GM23338 (cell line): Measurements from ENCODE around the gene PGLYRP4. TPM values are rescaled to one million over a fixed set of nuclear protein-coding genes. Genes with fewer than 3 reads are reported as not detected.

Experiments
- ATAC-seq: fragments of 200-7000 bp; cut with Tn5 transposase; 3 replicates; pipeline ENCODE4 v1.9.1; 2020
- DNase-seq: peaks from one replicate; pipeline ENCODE4 v3.0.0-alpha.2; 2015; ENCODE audit warnings: low spot score
- H2AFZ ChIP-seq: fragments of 200-600 bp; sonication (generic); 2 replicates; pipeline ENCODE4 v1.8.0; 2016; ENCODE audit warnings: antibody characterized with exemption, mild to moderate bottlenecking, moderate library complexity
- H3F3A ChIP-seq: fragments of 200-600 bp; sonication (generic); replicated peaks from 2 replicates; pipeline ENCODE4 v1.8.0; 2017; ENCODE audit warnings: antibody characterized with exemption, mixed run types, low read depth
- H3K27ac ChIP-seq: fragments of 200-600 bp; sonication (generic); 2 replicates; pipeline ENCODE4 v1.6.1; 2016; ENCODE audit warnings: low read depth
- H3K27me3 ChIP-seq: fragments of 200-600 bp; sonication (generic); 2 replicates; pipeline ENCODE4 v1.8.0; 2016; ENCODE audit warnings: mild to moderate bottlenecking, mixed run types, moderate library complexity; ENCODE audit not compliant: insufficient read depth
- H3K36me3 ChIP-seq: fragments of 200-600 bp; sonication (generic); 2 replicates; pipeline ENCODE4 v1.8.0; 2016; ENCODE audit warnings: mild to moderate bottlenecking; ENCODE audit not compliant: insufficient read depth
- H3K4me1 ChIP-seq: fragments of 200-600 bp; sonication (generic); 2 replicates; pipeline ENCODE4 v1.8.0; 2016; ENCODE audit warnings: mild to moderate bottlenecking, moderate library complexity; ENCODE audit not compliant: insufficient read depth
- H3K4me2 ChIP-seq: fragments of 200-600 bp; sonication (generic); 2 replicates; pipeline ENCODE4 v1.7.1; 2017; ENCODE audit warnings: mixed run types
- H3K4me3 ChIP-seq: fragments of 200-600 bp; sonication (generic); 2 replicates; pipeline ENCODE4 v1.6.1; 2016; ENCODE audit warnings: mixed run types
- H3K79me2 ChIP-seq: fragments of 200-600 bp; sonication (generic); replicated peaks from 2 replicates; pipeline ENCODE4 v1.8.0; 2017; ENCODE audit warnings: mild to moderate bottlenecking; ENCODE audit not compliant: insufficient read depth
- H3K9me2 ChIP-seq: fragments of 200-600 bp; sonication (generic); 2 replicates; pipeline ENCODE4 v1.8.0; 2017; ENCODE audit not compliant: insufficient read depth
- H4K20me1 ChIP-seq: fragments of 200-600 bp; sonication (generic); replicated peaks from 2 replicates; pipeline ENCODE4 v1.8.0; 2017; ENCODE audit warnings: mild to moderate bottlenecking; ENCODE audit not compliant: insufficient read depth
- H3K27ac Mint-ChIP-seq: 2 replicates; pipeline ENCODE4 v1.8.0; 2020; ENCODE audit warnings: inconsistent platforms, mild to moderate bottlenecking, moderate library complexity, mixed read lengths
- H3K27me3 Mint-ChIP-seq: 3 replicates; pipeline ENCODE4 v1.8.0; 2022; ENCODE audit warnings: low read depth, mild to moderate bottlenecking, moderate library complexity, mixed read lengths, inconsistent platforms; ENCODE audit not compliant: insufficient read depth, poor library complexity
- H3K36me3 Mint-ChIP-seq: 3 replicates; pipeline ENCODE4 v1.8.0; 2021; ENCODE audit warnings: low read depth, mild to moderate bottlenecking, inconsistent platforms, moderate library complexity, mixed read lengths
- H3K4me1 Mint-ChIP-seq: 3 replicates; pipeline ENCODE4 v1.8.0; 2020; ENCODE audit warnings: mild to moderate bottlenecking, inconsistent platforms, mixed read lengths
- H3K4me3 Mint-ChIP-seq: 3 replicates; pipeline ENCODE4 v1.8.0; 2021; ENCODE audit warnings: moderate library complexity, mild to moderate bottlenecking, inconsistent platforms, mixed read lengths
- H3K9me3 Mint-ChIP-seq: 3 replicates; pipeline ENCODE4 v1.8.0; 2020; ENCODE audit warnings: moderate library complexity, mild to moderate bottlenecking, inconsistent platforms, mixed read lengths
- CTCF ChIP-seq, 2 experiments: fragments of 200-600 bp in 1 of 2; sonication (generic) in 1 of 2; conservative IDR thresholded peaks; 2 replicates each; pipeline versions ENCODE4 v1.5.1 to v1.6.1; 2016 to 2017; ENCODE audit warnings: antibody characterized with exemption in 2 of 2, low read depth in 2 of 2, mild to moderate bottlenecking in 2 of 2, moderate library complexity in 1 of 2
- ETS1 ChIP-seq: IDR thresholded peaks from 2 replicates; pipeline ENCODE4 v1.6.1; 2016; ENCODE audit warnings: antibody characterized with exemption
- JUNB ChIP-seq: IDR thresholded peaks from one replicate; pipeline ENCODE4 v1.6.1; 2016; ENCODE audit warnings: antibody characterized with exemption; ENCODE audit not compliant: unreplicated experiment
- ZNF114 ChIP-seq: fragments of 250-450 bp; sonication (Bioruptor Pico); IDR thresholded peaks from 2 replicates; pipeline ENCODE4 v1.5.0; 2020; ENCODE audit warnings: mild to moderate bottlenecking, moderate library complexity
- ZNF331 ChIP-seq: fragments of 250-450 bp; sonication (Bioruptor Pico); IDR thresholded peaks from 2 replicates; pipeline ENCODE4 v1.5.0; 2020; ENCODE audit warnings: low read depth, mild to moderate bottlenecking, moderate library complexity
- long read RNA-seq: library from polyadenylated mRNA; unstranded; transcript quantifications from one replicate; pipeline ENCODE4 v2.0.0, GENCODE V29; 2020; ENCODE audit not compliant: unreplicated experiment
- polyA plus RNA-seq: library from polyadenylated mRNA; unstranded; fragments of >200 nt; fragmentation: Nextera tagmentation; extraction: Ambion mirVana; gene quantifications from 2 replicates; pipeline ENCODE4 v1.2.1, GENCODE V29; 2016
- total RNA-seq: library from RNA; depleted of rRNA; stranded (reverse); fragments of >200 nt; shearing (Covaris generic); gene quantifications from 2 replicates; pipeline ENCODE4 v1.2.3, GENCODE V29; 2014; rRNA removed

PGLYRP4 gene
- total RNA-seq (not detected in 2 replicates), polyA plus RNA-seq (not detected in 2 replicates)
- long read RNA-seq: 0 reads

- peaks cover 10% of the 10 kb centered on the region for H3K27me3 Mint-ChIP-seq
- H3K4me2 ChIP-seq: no peak within 1 kb of the TSS
These were observed at the start of gene PGLYRP4 for GRCh38 chr1:153348511-153349362. Gene PGLYRP4, minus strand, starts transcription at chr1:153348841. Its CDS starts 909 bp downstream, at chr1:153347932.

GRCh38 chr1:153397924-153398651 lies 49.4 kb upstream of the PGLYRP4 start:
- Histone ChIP-seq H3K4me3 (no peak overlapping the region), H3K4me2 (no peak overlapping the region), H3K4me1 (no peaks in the 10 kb centered on the region), H4K20me1 (no peaks in the 10 kb centered on the region), H3K79me2 (no peaks in the 10 kb centered on the region), H3K27ac (no peak overlapping the region), H3F3A (no peaks in the 10 kb centered on the region), H3K9me2 (no peaks in the 10 kb centered on the region), H2AFZ (no peak overlapping the region), H3K36me3 (no peaks in the 10 kb centered on the region), H3K27me3 (no peaks in the 10 kb centered on the region)
- no peak for ATAC-seq
- no peak overlapping the region for H3K27ac Mint-ChIP-seq
- peaks cover 7% of the 10 kb centered on the region; the same call in 2 of the 3 replicates for H3K4me1 Mint-ChIP-seq
- H3K36me3 Mint-ChIP-seq: no peaks in the 10 kb centered on the region
- H3K9me3 Mint-ChIP-seq: no peaks in the 10 kb centered on the region
- H3K4me3 Mint-ChIP-seq: no peak overlapping the region
- peaks cover 7% of the 10 kb centered on the region for H3K27me3 Mint-ChIP-seq
- no peak for DNase-seq
- no peak for TF ChIP-seq CTCF (conservative IDR thresholded peaks at IDR 0.05; ENCODE audit: low read depth in 2 of 2)
- TF ChIP-seq ETS1: no peak
- no peak for TF ChIP-seq ZNF114
- TF ChIP-seq ZNF331: no peak

More at GRCh38 chr1:153348511-153349362, at the start of gene PGLYRP4:
- no peak within 1 kb of the TSS for H3K4me3 ChIP-seq
- H2AFZ ChIP-seq: no peak within 1 kb of the TSS
- H3K9me3 Mint-ChIP-seq: no peaks in the 10 kb centered on the region
- no peaks in the 10 kb centered on the region for H3K79me2 ChIP-seq
- no peak within 1 kb of the TSS for H3K27ac ChIP-seq
- no peaks in the 10 kb centered on the region for H3K4me1 ChIP-seq
- TF ChIP-seq CTCF (conservative IDR thresholded peaks at IDR 0.05; ENCODE audit: low read depth in 2 of 2): peak in 1 of 2 experiments; percentile 29; a peak in 2 of 4 replicates
- TF ChIP-seq JUNB: no peak
- H4K20me1 ChIP-seq: no peaks in the 10 kb centered on the region
- DNase-seq (peak; percentile 42), ATAC-seq (peak; percentile 75)
- no peaks in the 10 kb centered on the region for H3K27me3 ChIP-seq
- H3K36me3 Mint-ChIP-seq: no peaks in the 10 kb centered on the region
- no peak within 1 kb of the TSS for H3K4me3 Mint-ChIP-seq
- H3K9me2 ChIP-seq: no peaks in the 10 kb centered on the region
- H3K27ac Mint-ChIP-seq: no peak within 1 kb of the TSS
- H3K4me1 Mint-ChIP-seq: peaks cover 8% of the 10 kb centered on the region; the same call in 2 of the 3 replicates
- H3F3A ChIP-seq: no peaks in the 10 kb centered on the region
- H3K36me3 ChIP-seq: no peaks in the 10 kb centered on the region
